Femur (tissue), 1 donor: ENCODE measurements around the gene EFCAB12.

Experiments
- DNase-seq: peaks from one replicate; pipeline ENCODE4 v3.0.0-alpha.2; 2017

EFCAB12 gene

GRCh38 chr3:129442947-129443346, 14.5 kb upstream of the EFCAB12 start:
- no peak for DNase-seq

DNA sequence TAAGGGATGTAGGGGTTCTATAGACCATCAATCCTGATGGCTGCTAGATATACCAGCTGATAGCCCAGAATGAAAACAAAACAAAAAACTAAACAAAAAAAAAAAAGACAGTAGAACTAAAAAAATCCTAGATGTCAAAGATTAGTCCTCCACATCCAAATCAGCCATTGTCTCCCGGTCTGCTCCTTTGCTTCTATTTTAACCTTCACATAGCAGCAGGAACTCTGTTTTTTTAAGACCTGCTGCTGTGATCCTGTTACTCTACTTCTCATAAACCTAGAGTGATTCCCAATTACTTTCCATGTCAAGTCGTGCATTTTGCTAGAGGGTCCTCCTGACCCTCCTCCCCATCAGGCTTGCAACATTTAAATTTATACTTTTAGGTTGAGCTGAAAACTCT, 14.1 kb upstream of the EFCAB12 start:
- DNase-seq, result no peak

DNA sequence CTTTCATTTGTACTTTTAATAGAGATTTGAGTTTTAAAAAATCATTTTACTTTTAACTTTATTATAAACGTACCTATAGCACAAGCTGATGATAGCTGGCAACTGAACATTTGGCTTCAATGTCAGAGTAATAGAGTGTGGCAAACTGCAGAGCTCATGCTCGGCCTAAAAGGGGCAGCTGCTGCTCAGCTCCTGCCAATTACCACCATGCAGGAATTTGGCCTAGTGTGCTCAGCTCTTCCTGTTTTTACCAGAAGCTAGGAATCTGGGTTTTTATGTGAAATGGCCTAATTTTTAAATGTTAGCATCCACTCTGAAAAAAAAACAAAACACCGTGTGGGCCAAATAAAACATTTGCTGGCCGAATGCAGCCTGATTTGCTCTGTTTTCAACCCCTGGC, 13.3 kb upstream of the EFCAB12 start:
- peak; percentile 64 for DNase-seq

DNA sequence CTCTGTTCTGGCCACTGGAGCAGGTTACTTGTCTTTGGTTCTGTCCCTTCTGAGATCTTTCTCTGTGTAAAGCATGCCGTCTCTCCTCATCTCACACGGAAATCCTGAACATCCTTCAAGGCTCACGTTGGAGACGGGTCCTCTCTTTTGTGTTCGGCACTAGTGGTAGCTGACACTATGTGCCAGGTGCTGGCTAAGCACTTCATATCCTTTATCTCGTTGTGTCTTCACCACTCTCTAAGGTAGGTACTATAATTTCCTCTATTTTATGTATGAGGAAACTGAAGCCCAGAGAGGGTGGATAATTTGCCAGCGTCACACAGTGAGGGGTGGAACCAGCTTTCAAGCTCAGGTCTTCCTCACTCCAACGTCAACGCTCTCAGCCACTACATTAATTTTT, 12.8 kb upstream of the EFCAB12 start:
- DNase-seq, result no peak

- no peak for DNase-seq
These were observed 12.3 kb upstream of the EFCAB12 start for GRCh38 chr3:129440618-129441190.

- DNase-seq, result peak; percentile 99
These were observed 11.6 kb upstream of the EFCAB12 start, which contains the start of the genes IFT122 and MBD4 for GRCh38 chr3:129439817-129440617. IFT122 (plus strand) TSS chr3:129440224; CDS start chr3:129440331, 107 bp downstream. MBD4 (minus strand) TSS chr3:129439948; CDS start chr3:129439833, 115 bp downstream.

DNA sequence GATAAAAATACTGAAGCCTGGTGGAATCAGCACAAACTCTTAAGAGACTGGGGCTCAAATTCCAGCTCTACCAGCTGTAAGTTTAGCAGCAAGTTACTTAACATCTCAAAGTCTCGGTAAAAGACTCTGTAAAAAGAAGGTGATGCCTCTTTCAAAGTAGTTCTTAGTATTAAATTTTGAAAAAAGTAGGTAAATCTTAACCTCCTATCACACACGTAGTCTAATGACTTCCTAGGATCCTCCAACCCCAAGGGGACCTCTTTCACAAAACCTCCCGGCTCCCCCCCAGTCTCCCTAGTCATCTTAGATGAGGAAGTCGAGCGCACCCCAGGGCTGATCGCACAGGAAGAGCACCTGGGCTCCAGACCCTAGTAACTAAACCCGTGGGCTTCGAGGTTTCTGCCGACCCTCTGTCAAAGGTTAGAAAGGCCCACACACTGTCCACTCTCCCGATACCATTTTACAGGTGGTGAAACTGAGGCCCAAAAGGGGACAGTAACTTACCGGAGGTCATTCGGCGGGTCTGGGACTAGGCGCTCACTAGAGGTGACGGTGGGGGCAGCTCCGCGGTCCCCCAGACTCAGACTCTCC, 10.9 kb upstream of the EFCAB12 start:
- DNase-seq, result peak; percentile 53

GRCh38 chr3:129435367-129435766, 6.9 kb upstream of the EFCAB12 start:
- DNase-seq, result no peak

DNA sequence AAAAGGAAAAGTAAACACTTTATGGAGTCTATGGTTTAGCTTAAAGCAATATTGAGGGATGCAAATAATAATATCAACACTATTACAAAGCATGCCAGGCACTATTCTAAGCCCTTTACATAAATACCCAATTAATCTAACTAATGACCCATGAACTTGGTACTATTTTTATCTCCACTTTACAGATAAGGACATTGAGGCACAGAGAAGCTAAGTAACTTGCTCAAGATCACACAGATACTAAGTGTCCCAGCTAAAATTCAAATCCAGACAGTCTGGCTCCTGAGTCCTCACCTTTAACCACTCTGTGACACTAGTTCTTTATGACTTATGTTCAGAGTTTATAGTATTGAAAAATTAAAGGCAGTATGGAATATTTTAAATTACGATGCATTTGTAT, 5.7 kb upstream of the EFCAB12 start:
- no peak for DNase-seq

DNA sequence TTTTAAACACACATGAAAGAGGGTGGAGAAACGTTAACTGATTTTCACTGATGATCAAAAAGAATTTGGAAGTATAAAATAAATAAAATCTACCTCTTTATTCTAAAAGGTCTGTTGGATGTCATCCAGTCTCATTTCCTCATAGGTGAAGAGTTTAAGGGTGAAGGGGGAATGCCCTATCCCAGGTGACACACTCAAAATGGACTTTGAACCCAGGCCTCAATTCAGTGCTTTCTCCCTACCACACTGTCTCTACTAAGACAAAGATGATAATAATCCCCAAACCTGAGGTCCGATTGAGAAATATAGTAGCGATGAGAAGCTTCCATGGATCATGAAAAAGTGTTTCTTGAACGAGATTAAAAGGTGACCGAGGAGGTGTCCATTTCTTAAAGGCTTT, 5.1 kb upstream of the EFCAB12 start:
- DNase-seq, result no peak

- DNase-seq, result no peak
These were observed 4.2 kb upstream of the EFCAB12 start for GRCh38 chr3:129432671-129433070.

- DNase-seq, result no peak
These were observed 3.6 kb upstream of the EFCAB12 start for GRCh38 chr3:129432036-129432435.

GRCh38 chr3:129429602-129430001, 1.2 kb upstream of the EFCAB12 start:
- no peak for DNase-seq

DNA sequence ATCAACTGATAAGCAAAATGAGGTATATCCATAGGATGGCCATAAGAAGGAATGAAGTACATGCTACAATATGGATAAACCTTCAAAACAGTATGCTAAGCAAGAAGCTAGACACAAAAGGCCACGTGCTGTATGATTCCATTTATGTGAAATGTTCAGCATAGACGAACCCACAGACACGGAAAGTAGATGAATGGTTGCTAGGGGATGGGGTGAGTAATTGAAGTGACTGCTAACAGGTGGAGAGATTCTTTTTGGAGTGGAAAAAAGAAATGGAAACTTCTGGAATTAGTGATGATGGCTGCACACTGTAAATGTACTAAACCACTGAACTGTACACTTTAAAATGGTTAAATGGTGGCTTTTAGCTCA, 630 bp upstream of the EFCAB12 start:
- no peak for DNase-seq

DNA sequence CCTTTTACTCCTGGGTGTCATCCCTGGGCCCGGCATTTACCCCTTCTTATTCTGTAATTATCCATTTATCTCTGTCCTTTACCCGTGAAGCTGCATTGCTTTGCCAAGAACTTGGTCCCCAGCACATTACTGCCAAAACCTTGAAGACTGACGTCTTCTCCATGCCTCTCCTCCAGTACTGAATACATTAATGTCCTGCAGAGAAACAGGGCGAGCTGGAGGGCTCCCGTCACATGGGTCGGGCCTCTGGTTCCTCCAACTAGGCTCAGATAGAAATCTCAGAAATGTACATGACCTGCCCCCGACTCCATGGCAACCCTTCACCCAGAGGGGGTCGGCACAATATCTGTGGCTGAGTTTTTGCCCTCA, 445 bp downstream of the EFCAB12 start:
- DNase-seq, result no peak

DNA sequence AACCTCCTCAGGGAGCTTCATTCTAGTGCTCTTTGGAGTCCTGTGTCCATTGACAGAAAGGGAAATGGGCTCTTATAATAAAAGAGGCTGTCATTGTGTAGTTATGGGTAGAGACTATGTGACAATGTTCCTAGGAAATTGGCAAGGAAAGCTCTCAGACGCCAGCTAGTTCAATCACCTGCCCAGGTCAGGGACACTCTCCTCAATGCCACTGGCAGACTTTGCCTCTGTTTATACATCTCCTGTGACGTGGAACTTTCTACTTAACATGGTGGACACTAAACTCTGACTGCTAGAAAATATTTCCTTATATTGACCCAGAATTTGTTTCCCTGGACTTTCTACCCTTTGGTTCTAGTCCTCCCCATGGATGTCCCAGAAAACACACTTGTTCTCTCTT, 2.8 kb downstream of the EFCAB12 start:
- DNase-seq, result no peak

GRCh38 chr3:129425213-129425612, 3.2 kb downstream of the EFCAB12 start:
- DNase-seq, result no peak

DNA sequence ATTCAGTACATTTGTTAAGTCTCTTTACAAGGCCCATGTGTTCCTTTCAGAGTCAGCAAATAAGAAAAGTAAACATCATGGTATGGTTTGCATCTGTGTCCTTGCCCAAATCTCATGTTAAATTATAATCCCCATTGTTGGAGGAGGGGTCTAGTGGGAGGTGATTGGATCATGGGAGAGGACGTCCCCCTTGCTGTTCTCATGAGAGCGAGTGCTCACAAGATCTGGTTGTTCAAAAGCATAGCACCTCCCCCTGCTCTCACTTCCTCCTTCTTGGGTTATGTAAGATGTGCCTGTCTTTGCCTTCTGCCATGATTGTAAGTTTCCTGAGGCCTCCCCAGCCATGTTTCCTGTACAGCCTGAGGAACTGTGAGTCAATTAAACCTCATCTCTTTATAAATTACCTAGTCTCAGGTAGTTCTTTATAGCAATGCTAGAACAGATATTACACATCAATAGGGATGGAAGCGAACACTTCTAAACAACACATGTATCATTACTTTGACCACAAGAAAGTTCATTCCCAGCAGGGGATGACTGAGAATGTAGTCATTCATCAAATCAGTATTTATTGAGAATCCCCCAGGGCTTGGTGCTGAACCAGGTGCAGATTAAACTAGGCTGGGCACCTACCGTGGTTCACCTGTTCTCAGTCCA, 4.1 kb downstream of the EFCAB12 start:
- no peak for DNase-seq

DNA sequence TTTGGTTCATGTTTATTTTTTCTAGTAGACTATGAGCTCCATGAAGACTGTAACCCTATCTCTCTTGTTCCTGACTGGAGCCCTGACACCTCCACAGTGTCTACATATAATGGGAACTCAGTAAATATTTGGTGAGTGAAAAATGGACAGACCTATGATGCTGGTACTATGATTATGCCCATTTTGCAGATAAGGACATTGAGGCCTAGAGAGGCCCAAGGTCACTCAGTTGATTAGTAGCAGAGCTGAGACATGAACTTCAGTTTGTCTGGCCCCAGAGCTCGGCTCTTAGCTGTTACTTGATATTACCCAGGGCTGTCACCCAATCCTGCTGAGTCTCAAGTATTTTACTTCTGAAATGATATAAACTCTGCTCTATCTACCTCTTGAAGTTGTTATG, 5.5 kb downstream of the EFCAB12 start:
- no peak for DNase-seq

- DNase-seq, result no peak
These were observed 6.3 kb downstream of the EFCAB12 start for GRCh38 chr3:129421988-129422745.

DNA sequence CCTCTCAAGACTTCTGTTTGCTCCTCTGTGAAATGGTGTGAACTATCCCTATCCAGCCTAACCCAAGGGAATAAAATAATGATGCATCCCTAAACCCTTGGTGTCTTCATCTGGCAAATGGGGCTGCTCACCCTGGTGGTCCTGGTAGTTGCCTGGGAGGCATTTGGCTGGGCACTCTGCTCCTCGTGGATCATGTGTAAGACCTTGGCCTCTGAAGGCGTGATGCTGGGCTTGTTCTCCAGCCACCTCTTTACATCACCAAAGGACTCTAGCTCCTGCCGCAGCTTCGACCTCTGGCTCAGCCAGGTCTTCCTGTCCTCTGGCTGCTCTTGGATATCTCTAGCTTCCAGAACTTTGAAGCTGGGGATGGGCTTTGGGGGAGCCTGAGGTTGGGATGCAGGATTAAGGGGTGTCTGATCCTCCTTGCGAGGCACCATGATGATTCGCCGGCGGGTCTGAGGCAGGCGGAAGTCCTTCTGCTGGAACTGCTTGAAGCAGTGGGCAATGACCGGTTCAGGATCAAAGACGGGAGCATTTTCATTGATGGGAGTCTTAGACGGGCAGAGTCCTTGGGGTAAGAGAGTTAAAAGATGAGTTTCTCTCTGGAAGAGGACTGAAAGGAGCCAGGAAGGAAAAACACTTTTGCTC, 7.1 kb downstream of the EFCAB12 start:
- no peak for DNase-seq

DNA sequence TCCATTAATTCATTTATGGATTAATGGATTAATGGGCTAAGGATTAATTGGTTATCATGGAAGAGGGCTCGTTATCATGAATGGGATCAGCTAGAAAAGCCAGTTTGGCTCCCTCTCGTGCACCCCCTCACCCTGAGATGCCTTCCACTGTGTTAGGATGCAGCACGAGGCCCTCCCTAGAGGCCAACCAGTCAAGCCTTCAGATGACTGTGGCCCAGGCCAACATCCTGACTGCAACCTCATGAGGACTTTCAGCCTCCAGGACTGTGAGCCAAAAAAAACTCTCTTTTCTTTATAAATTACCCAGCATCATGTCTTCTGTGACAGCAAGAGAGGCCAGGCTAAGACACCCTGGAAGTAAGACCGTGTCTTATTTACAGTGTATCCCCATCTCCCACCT, 9.0 kb downstream of the EFCAB12 start:
- no peak for DNase-seq
